GM23338 (cell line): ENCODE data around the gene CHKB. TPM values are rescaled to one million over a fixed set of nuclear protein-coding genes. Genes with fewer than 3 reads are reported as not detected.

Source experiments
- ATAC-seq: fragments of 200-7000 bp; cut with Tn5 transposase; 3 replicates; pipeline ENCODE4 v1.9.1; 2020
- DNase-seq: peaks from one replicate; pipeline ENCODE4 v3.0.0-alpha.2; 2015; ENCODE audit warnings: low spot score
- H2AFZ ChIP-seq: fragments of 200-600 bp; sonication (generic); 2 replicates; pipeline ENCODE4 v1.8.0; 2016; ENCODE audit warnings: antibody characterized with exemption, mild to moderate bottlenecking, moderate library complexity
- H3F3A ChIP-seq: fragments of 200-600 bp; sonication (generic); replicated peaks from 2 replicates; pipeline ENCODE4 v1.8.0; 2017; ENCODE audit warnings: antibody characterized with exemption, mixed run types, low read depth
- H3K27ac ChIP-seq: fragments of 200-600 bp; sonication (generic); 2 replicates; pipeline ENCODE4 v1.6.1; 2016; ENCODE audit warnings: low read depth
- H3K27me3 ChIP-seq: fragments of 200-600 bp; sonication (generic); 2 replicates; pipeline ENCODE4 v1.8.0; 2016; ENCODE audit warnings: mild to moderate bottlenecking, mixed run types, moderate library complexity; ENCODE audit not compliant: insufficient read depth
- H3K36me3 ChIP-seq: fragments of 200-600 bp; sonication (generic); 2 replicates; pipeline ENCODE4 v1.8.0; 2016; ENCODE audit warnings: mild to moderate bottlenecking; ENCODE audit not compliant: insufficient read depth
- H3K4me1 ChIP-seq: fragments of 200-600 bp; sonication (generic); 2 replicates; pipeline ENCODE4 v1.8.0; 2016; ENCODE audit warnings: mild to moderate bottlenecking, moderate library complexity; ENCODE audit not compliant: insufficient read depth
- H3K4me2 ChIP-seq: fragments of 200-600 bp; sonication (generic); 2 replicates; pipeline ENCODE4 v1.7.1; 2017; ENCODE audit warnings: mixed run types
- H3K4me3 ChIP-seq: fragments of 200-600 bp; sonication (generic); 2 replicates; pipeline ENCODE4 v1.6.1; 2016; ENCODE audit warnings: mixed run types
- H3K79me2 ChIP-seq: fragments of 200-600 bp; sonication (generic); replicated peaks from 2 replicates; pipeline ENCODE4 v1.8.0; 2017; ENCODE audit warnings: mild to moderate bottlenecking; ENCODE audit not compliant: insufficient read depth
- H3K9me2 ChIP-seq: fragments of 200-600 bp; sonication (generic); 2 replicates; pipeline ENCODE4 v1.8.0; 2017; ENCODE audit not compliant: insufficient read depth
- H4K20me1 ChIP-seq: fragments of 200-600 bp; sonication (generic); replicated peaks from 2 replicates; pipeline ENCODE4 v1.8.0; 2017; ENCODE audit warnings: mild to moderate bottlenecking; ENCODE audit not compliant: insufficient read depth
- H3K27ac Mint-ChIP-seq: 2 replicates; pipeline ENCODE4 v1.8.0; 2020; ENCODE audit warnings: inconsistent platforms, mild to moderate bottlenecking, moderate library complexity, mixed read lengths
- H3K27me3 Mint-ChIP-seq: 3 replicates; pipeline ENCODE4 v1.8.0; 2022; ENCODE audit warnings: low read depth, mild to moderate bottlenecking, moderate library complexity, mixed read lengths, inconsistent platforms; ENCODE audit not compliant: insufficient read depth, poor library complexity
- H3K36me3 Mint-ChIP-seq: 3 replicates; pipeline ENCODE4 v1.8.0; 2021; ENCODE audit warnings: low read depth, mild to moderate bottlenecking, inconsistent platforms, moderate library complexity, mixed read lengths
- H3K4me1 Mint-ChIP-seq: 3 replicates; pipeline ENCODE4 v1.8.0; 2020; ENCODE audit warnings: mild to moderate bottlenecking, inconsistent platforms, mixed read lengths
- H3K4me3 Mint-ChIP-seq: 3 replicates; pipeline ENCODE4 v1.8.0; 2021; ENCODE audit warnings: moderate library complexity, mild to moderate bottlenecking, inconsistent platforms, mixed read lengths
- H3K9me3 Mint-ChIP-seq: 3 replicates; pipeline ENCODE4 v1.8.0; 2020; ENCODE audit warnings: moderate library complexity, mild to moderate bottlenecking, inconsistent platforms, mixed read lengths
- CREB1 ChIP-seq: fragments of 250-450 bp; sonication (Bioruptor Pico); IDR thresholded peaks from 2 replicates; pipeline ENCODE4 v1.5.0; 2020; ENCODE audit warnings: low read depth, mild to moderate bottlenecking, moderate library complexity
- CTCF ChIP-seq, 2 experiments: fragments of 200-600 bp in 1 of 2; sonication (generic) in 1 of 2; conservative IDR thresholded peaks; 2 replicates each; pipeline versions ENCODE4 v1.5.1 to v1.6.1; 2016 to 2017; ENCODE audit warnings: antibody characterized with exemption in 2 of 2, low read depth in 2 of 2, mild to moderate bottlenecking in 2 of 2, moderate library complexity in 1 of 2
- EZH2 ChIP-seq: fragments of 200-600 bp; sonication (generic); IDR thresholded peaks from one replicate; pipeline ENCODE4 v1.8.0; 2017; ENCODE audit warnings: antibody characterized with exemption, mild to moderate bottlenecking, low read depth; ENCODE audit not compliant: unreplicated experiment
- JUNB ChIP-seq: IDR thresholded peaks from one replicate; pipeline ENCODE4 v1.6.1; 2016; ENCODE audit warnings: antibody characterized with exemption; ENCODE audit not compliant: unreplicated experiment
- NANOG ChIP-seq: IDR thresholded peaks from 2 replicates; pipeline ENCODE4 v1.6.1; 2016; ENCODE audit warnings: antibody characterized with exemption, borderline replicate concordance
- POLR2AphosphoS5 ChIP-seq: IDR thresholded peaks from 2 replicates; pipeline ENCODE4 v1.6.1; 2016; ENCODE audit warnings: antibody characterized with exemption, low read depth
- STAT1 ChIP-seq: IDR thresholded peaks from one replicate; pipeline ENCODE4 v1.6.1; 2016; ENCODE audit warnings: antibody characterized with exemption; ENCODE audit not compliant: unreplicated experiment
- ZNF114 ChIP-seq: fragments of 250-450 bp; sonication (Bioruptor Pico); IDR thresholded peaks from 2 replicates; pipeline ENCODE4 v1.5.0; 2020; ENCODE audit warnings: mild to moderate bottlenecking, moderate library complexity
- polyA plus RNA-seq: library from polyadenylated mRNA; unstranded; fragments of >200 nt; fragmentation: Nextera tagmentation; extraction: Ambion mirVana; gene quantifications from 2 replicates; pipeline ENCODE4 v1.2.1, GENCODE V29; 2016
- total RNA-seq: library from RNA; depleted of rRNA; stranded (reverse); fragments of >200 nt; shearing (Covaris generic); gene quantifications from 2 replicates; pipeline ENCODE4 v1.2.3, GENCODE V29; 2014; rRNA removed

The CHKB gene
- total and polyA plus RNA-seq, 2 experiments from 2014 or later = 51.2 to 61.6 TPM

GRCh38 chr22:50530580-50530876 is 52.1 kb downstream of the CHKB start (continued):
- TF ChIP-seq NANOG (no peak), CTCF (conservative IDR thresholded peaks at IDR 0.05; ENCODE audit: low read depth in 2 of 2) (no peak)

GRCh38 chr22:50529897-50530579 is 52.6 kb downstream of the CHKB start, which contains the start of gene TYMP:
Gene TYMP, minus strand, starts transcription at chr22:50530012. Its CDS starts 303 bp downstream, at chr22:50529709.
- peak within 1 kb of the TSS; percentile 65 for H3K4me3 Mint-ChIP-seq
- H3K27ac Mint-ChIP-seq = no peak within 1 kb of the TSS
- H3K36me3 Mint-ChIP-seq = no peaks in the 10 kb centered on the region
- Histone ChIP-seq H3K27me3 (peaks cover 83% of the 10 kb centered on the region), H3K9me2 (no peaks in the 10 kb centered on the region), H4K20me1 (no peaks in the 10 kb centered on the region; the same call in none of the 2 replicates), H2AFZ (peak within 1 kb of the TSS; percentile 78), H3K4me1 (0 out of 2 replicates have a peak, but pooled peaks cover 4% of the 10 kb centered on the region), H3K36me3 (no peaks in the 10 kb centered on the region), H3K79me2 (no peaks in the 10 kb centered on the region), H3K4me2 (peak within 1 kb of the TSS; percentile 87), H3K27ac (no peak within 1 kb of the TSS), H3K4me3 (peak within 1 kb of the TSS; percentile 66), H3F3A (no peaks in the 10 kb centered on the region; the same call in none of the 2 replicates)
- H3K27me3 Mint-ChIP-seq = peaks cover 76% of the 10 kb centered on the region
- ATAC-seq (peak; percentile 4; the same call in 2 of the 3 replicates), DNase-seq (peak; percentile 44)
- H3K9me3 Mint-ChIP-seq = no peaks in the 10 kb centered on the region; the same call in 2 of the 3 replicates
- peaks cover 10% of the 10 kb centered on the region; the same call in 2 of the 3 replicates for H3K4me1 Mint-ChIP-seq
- 0 out of 2 replicates have a peak, but pooled peaks have one; percentile 16 for TF ChIP-seq POLR2AphosphoS5
- no peak for TF ChIP-seq CREB1 (CRISPR knock-in tag)
- TF ChIP-seq JUNB = no peak
- TF ChIP-seq EZH2 = peak; percentile 56
- no peak for TF ChIP-seq NANOG

- no peak for ATAC-seq
- Histone ChIP-seq H3F3A (peaks cover 1% of the 10 kb centered on the region), H3K4me2 (peak overlapping the region; percentile 87; the same call in 1 of the 2 replicates), H3K9me2 (no peaks in the 10 kb centered on the region), H3K36me3 (no peaks in the 10 kb centered on the region), H3K27me3 (peaks cover 79% of the 10 kb centered on the region), H3K4me3 (peak overlapping the region; percentile 66; the same call in 1 of the 2 replicates), H4K20me1 (no peaks in the 10 kb centered on the region; the same call in none of the 2 replicates), H2AFZ (no peak overlapping the region), H3K27ac (no peak overlapping the region), H3K4me1 (peaks cover 4% of the 10 kb centered on the region; the same call in 1 of the 2 replicates), H3K79me2 (no peaks in the 10 kb centered on the region)
- no peak overlapping the region for H3K27ac Mint-ChIP-seq
- H3K9me3 Mint-ChIP-seq = peaks cover 4% of the 10 kb centered on the region; the same call in 2 of the 3 replicates
- peaks cover 13% of the 10 kb centered on the region for H3K4me1 Mint-ChIP-seq
- peak; percentile 43 for DNase-seq
- H3K36me3 Mint-ChIP-seq = peaks cover 4% of the 10 kb centered on the region
- H3K4me3 Mint-ChIP-seq = no peak overlapping the region
- TF ChIP-seq CTCF (conservative IDR thresholded peaks at IDR 0.05; ENCODE audit: low read depth in 2 of 2) = no peak
- TF ChIP-seq STAT1 = no peak
- peak; percentile 68 for TF ChIP-seq EZH2
- TF ChIP-seq ZNF114 = no peak
- TF ChIP-seq CREB1 (CRISPR knock-in tag) = no peak
- peaks cover 76% of the 10 kb centered on the region for H3K27me3 Mint-ChIP-seq
These were observed 53.2 kb downstream of the CHKB start for GRCh38 chr22:50529416-50529896.

Other genes starting within 250 kb of the CHKB start
- gene PPP6R2, start 239.5 kb downstream of the CHKB start, total RNA-seq = 37.5 and 45.8 TPM in 2 replicates
- gene PPP6R2, start 239.5 kb downstream of the CHKB start, polyA plus RNA-seq = 11.9 and 13.4 TPM in 2 replicates
- gene SBF1, start 107.8 kb downstream of the CHKB start, total RNA-seq = 83.2 and 85.4 TPM in 2 replicates
- 23.3 and 26.5 TPM in 2 replicates for gene SBF1, start 107.8 kb downstream of the CHKB start, polyA plus RNA-seq
- gene ADM2, start 101.3 kb downstream of the CHKB start, total RNA-seq = 7.1 and 12.8 TPM in 2 replicates
- 3.3 and 3.5 TPM in 2 replicates for gene ADM2, start 101.3 kb downstream of the CHKB start, polyA plus RNA-seq
- gene MIOX, start 96.0 kb downstream of the CHKB start, total RNA-seq = 0.16 TPM in 1 of 2 replicates, not detected in the other
- not detected in 2 replicates for gene MIOX, start 96.0 kb downstream of the CHKB start, polyA plus RNA-seq
- 30.7 and 36.3 TPM in 2 replicates for gene LMF2, start 75.1 kb downstream of the CHKB start, total RNA-seq
- 14.6 and 15.6 TPM in 2 replicates for gene LMF2, start 75.1 kb downstream of the CHKB start, polyA plus RNA-seq
- gene NCAPH2, start 74.6 kb downstream of the CHKB start, total RNA-seq = 76.1 and 77.5 TPM in 2 replicates
- gene NCAPH2, start 74.6 kb downstream of the CHKB start, polyA plus RNA-seq = 52.2 and 60.7 TPM in 2 replicates
- gene SCO2, start 57.3 kb downstream of the CHKB start, total RNA-seq = 1.6 and 4.9 TPM in 2 replicates
- gene SCO2, start 57.3 kb downstream of the CHKB start, polyA plus RNA-seq = 1.1 and 2.6 TPM in 2 replicates
- 0.28 and 1.2 TPM in 2 replicates for gene TYMP, start 52.8 kb downstream of the CHKB start, total RNA-seq
- 1.8 and 1.9 TPM in 2 replicates for gene TYMP, start 52.8 kb downstream of the CHKB start, polyA plus RNA-seq
- gene KLHDC7B, start 37.0 kb downstream of the CHKB start, total RNA-seq = 0.58 TPM in 1 of 2 replicates, not detected in the other
- not detected in 2 replicates for gene KLHDC7B, start 37.0 kb downstream of the CHKB start, polyA plus RNA-seq
- gene SYCE3, start 19.9 kb downstream of the CHKB start, total RNA-seq = not detected in 2 replicates
- gene SYCE3, start 19.9 kb downstream of the CHKB start, polyA plus RNA-seq = not detected in 2 replicates
- gene CPT1B, start 4.4 kb downstream of the CHKB start, total RNA-seq = 5.5 and 14.4 TPM in 2 replicates
- 5.6 and 6.4 TPM in 2 replicates for gene CPT1B, start 4.4 kb downstream of the CHKB start, polyA plus RNA-seq
- gene MAPK8IP2, start 17.9 kb upstream of the CHKB start, total RNA-seq = 2.8 and 3.5 TPM in 2 replicates
- gene MAPK8IP2, start 17.9 kb upstream of the CHKB start, polyA plus RNA-seq = 0.15 and 0.16 TPM in 2 replicates
- gene ARSA, start 45.3 kb upstream of the CHKB start, total RNA-seq = 8.2 and 8.6 TPM in 2 replicates
- gene ARSA, start 45.3 kb upstream of the CHKB start, polyA plus RNA-seq = 7.1 and 8.1 TPM in 2 replicates
- 4.9 and 5.1 TPM in 2 replicates for gene SHANK3, start 90.0 kb upstream of the CHKB start, total RNA-seq
- gene SHANK3, start 90.0 kb upstream of the CHKB start, polyA plus RNA-seq = 0.52 and 0.56 TPM in 2 replicates
- 2.2 TPM in 1 of 2 replicates, not detected in the other for gene ACR, start 155.4 kb upstream of the CHKB start, total RNA-seq
- not detected in 2 replicates for gene ACR, start 155.4 kb upstream of the CHKB start, polyA plus RNA-seq
- gene RABL2B, start 200.8 kb upstream of the CHKB start, total RNA-seq = 11.5 and 11.8 TPM in 2 replicates
- gene RABL2B, start 200.8 kb upstream of the CHKB start, polyA plus RNA-seq = 9.7 and 10.8 TPM in 2 replicates